Caki2 (cell line): Measurements from ENCODE around the gene GABBR2. TPM values are rescaled to one million over a fixed set of nuclear protein-coding genes. Genes with fewer than 3 reads are reported as not detected.

Experiments
- DNase-seq: peaks from one replicate; pipeline ENCODE4 v3.0.0-alpha.2; 2015; ENCODE audit warnings: low read depth
- in situ Hi-C: cut with HindIII; loops from 2 replicates; pipeline ENCODE4 v1.10.0; 2016; ENCODE audit warnings: low sequenced_read_pairs, low pct_unique_long_range_greater_than_20kb, mixed read lengths
- total RNA-seq: library from RNA; depleted of rRNA; stranded (reverse); fragments of >200 nt; shearing (Covaris generic); gene quantifications from 2 replicates; pipeline ENCODE4 v1.2.3, GENCODE V29; 2014; ENCODE audit warnings: low replicate concordance

Gene GABBR2
- total RNA-seq, 1 experiment from 2014 or later, result 0.61 TPM

GRCh38 chr9:98323051-98323830 lies 385.5 kb downstream of the GABBR2 start:
- in situ Hi-C loops, result no loop called here
- DNase-seq, result no peak

- DNase-seq, result no peak
- in situ Hi-C loops, result no loop called here
These were observed 387.5 kb downstream of the GABBR2 start for GRCh38 chr9:98321269-98321668.

- in situ Hi-C loops, result no loop called here
- no peak for DNase-seq
These were observed 389.8 kb downstream of the GABBR2 start for GRCh38 chr9:98318834-98319478.

- in situ Hi-C loops, result no loop called here
- no peak for DNase-seq
These were observed 390.5 kb downstream of the GABBR2 start for GRCh38 chr9:98318041-98318790.

- peak; percentile 60 for DNase-seq
- in situ Hi-C loops, result no loop called here
These were observed 391.4 kb downstream of the GABBR2 start for GRCh38 chr9:98317134-98317857.

- in situ Hi-C loops, result no loop called here
- no peak for DNase-seq
These were observed 392.1 kb downstream of the GABBR2 start for GRCh38 chr9:98316445-98317133.

- in situ Hi-C loops, result no loop called here
These were observed 393.1 kb downstream of the GABBR2 start for GRCh38 chr9:98315551-98316060.

GRCh38 chr9:98315067-98315453 lies 393.7 kb downstream of the GABBR2 start:
- DNase-seq, result no peak
- in situ Hi-C loops, result no loop called here

More at GRCh38 chr9:98315551-98316060, 393.1 kb downstream of the GABBR2 start:
- peak; percentile 71 for DNase-seq

GRCh38 chr9:98314381-98315066 lies 394.2 kb downstream of the GABBR2 start:
- peak; percentile 87 for DNase-seq
- in situ Hi-C loops, result no loop called here

GRCh38 chr9:98312365-98312764 lies 396.4 kb downstream of the GABBR2 start:
- in situ Hi-C loops, result no loop called here
- DNase-seq, result no peak

- in situ Hi-C loops, result no loop called here
- DNase-seq, result no peak
These were observed 397.2 kb downstream of the GABBR2 start for GRCh38 chr9:98311541-98311940.

- in situ Hi-C loops, result no loop called here
- DNase-seq, result peak; percentile 30
These were observed 397.9 kb downstream of the GABBR2 start for GRCh38 chr9:98310752-98311392.

GRCh38 chr9:98306384-98307145 lies 402.2 kb downstream of the GABBR2 start:
- no peak for DNase-seq
- in situ Hi-C loops, result no loop called here

GRCh38 chr9:98304381-98304780 lies 404.4 kb downstream of the GABBR2 start:
- no peak for DNase-seq
- in situ Hi-C loops, result no loop called here

GRCh38 chr9:98303633-98304125 lies 405.1 kb downstream of the GABBR2 start:
- in situ Hi-C loops, result no loop called here
- no peak for DNase-seq
